PC-3 (cell line): Measurements from ENCODE around the gene DGUOK.

Experiments used
- EZH2 ChIP-seq: fragments of 300-600 bp; sonication (generic); IDR thresholded peaks from one replicate; pipeline ENCODE4 v1.6.1; 2017; ENCODE audit warnings: antibody characterized with exemption, mild to moderate bottlenecking, low read length; ENCODE audit not compliant: unreplicated experiment
- TF ChIP-seq, protein P1 (sequence below): fragments of 300-600 bp; sonication (generic); conservative IDR thresholded peaks from 2 replicates; pipeline ENCODE4 v1.5.1; 2017; ENCODE audit warnings: antibody characterized with exemption, low read depth, mild to moderate bottlenecking, low read length

DNA sequence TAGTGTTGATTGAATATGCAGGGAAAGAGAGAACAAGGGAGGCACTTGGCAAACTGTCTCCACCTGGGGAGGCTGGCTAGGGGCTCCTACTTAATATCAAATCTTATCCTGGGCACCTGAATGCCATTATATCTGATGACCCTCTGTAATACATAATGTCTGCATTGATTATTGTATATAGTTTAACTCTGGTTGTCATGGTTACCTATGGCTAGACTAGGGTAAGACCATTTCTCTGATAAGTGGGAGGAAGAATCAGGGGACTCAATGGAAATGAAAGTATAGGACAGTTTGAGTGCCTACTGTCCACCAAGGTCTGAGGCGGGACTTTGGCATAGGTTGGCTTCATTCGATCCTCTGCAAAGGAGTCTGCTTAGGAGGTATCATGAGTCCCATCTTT is 50.8 kb downstream of the DGUOK start:
- TF ChIP-seq, protein P1, sequence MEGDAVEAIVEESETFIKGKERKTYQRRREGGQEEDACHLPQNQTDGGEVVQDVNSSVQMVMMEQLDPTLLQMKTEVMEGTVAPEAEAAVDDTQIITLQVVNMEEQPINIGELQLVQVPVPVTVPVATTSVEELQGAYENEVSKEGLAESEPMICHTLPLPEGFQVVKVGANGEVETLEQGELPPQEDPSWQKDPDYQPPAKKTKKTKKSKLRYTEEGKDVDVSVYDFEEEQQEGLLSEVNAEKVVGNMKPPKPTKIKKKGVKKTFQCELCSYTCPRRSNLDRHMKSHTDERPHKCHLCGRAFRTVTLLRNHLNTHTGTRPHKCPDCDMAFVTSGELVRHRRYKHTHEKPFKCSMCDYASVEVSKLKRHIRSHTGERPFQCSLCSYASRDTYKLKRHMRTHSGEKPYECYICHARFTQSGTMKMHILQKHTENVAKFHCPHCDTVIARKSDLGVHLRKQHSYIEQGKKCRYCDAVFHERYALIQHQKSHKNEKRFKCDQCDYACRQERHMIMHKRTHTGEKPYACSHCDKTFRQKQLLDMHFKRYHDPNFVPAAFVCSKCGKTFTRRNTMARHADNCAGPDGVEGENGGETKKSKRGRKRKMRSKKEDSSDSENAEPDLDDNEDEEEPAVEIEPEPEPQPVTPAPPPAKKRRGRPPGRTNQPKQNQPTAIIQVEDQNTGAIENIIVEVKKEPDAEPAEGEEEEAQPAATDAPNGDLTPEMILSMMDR: no peak
- TF ChIP-seq EZH2: no peak
